Measurements from ENCODE around the gene SPOP.

DNA sequence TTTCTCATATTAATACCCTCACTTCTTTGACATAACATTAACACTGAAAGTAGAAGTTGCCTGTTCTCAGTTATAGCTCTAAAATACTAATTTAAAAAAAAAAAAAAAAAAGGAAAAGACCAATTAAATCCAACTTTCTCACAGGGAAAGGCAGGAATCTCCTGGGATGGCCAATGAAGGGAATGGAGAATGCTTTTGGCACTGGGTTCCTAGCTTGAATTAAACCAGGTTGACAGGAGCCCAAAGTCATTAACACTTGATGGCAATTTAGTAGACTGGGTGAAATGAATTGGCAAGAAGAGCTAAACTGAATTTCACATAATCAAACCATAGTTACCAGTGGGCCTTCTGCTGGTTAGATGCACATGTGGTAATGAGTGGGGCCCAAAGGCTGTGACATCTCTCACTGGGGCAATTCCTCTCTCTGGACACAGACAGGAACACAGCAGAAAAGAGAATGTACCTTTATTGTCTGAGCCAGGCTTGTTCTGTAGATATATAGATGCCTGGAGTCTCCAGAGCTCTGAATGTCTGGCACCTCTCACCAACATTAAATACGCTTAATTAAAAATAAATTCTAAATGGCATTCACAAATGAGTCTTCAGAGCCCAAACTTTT, 64.6 kb downstream of the SPOP start:
- TF ChIP-seq, protein P1, sequence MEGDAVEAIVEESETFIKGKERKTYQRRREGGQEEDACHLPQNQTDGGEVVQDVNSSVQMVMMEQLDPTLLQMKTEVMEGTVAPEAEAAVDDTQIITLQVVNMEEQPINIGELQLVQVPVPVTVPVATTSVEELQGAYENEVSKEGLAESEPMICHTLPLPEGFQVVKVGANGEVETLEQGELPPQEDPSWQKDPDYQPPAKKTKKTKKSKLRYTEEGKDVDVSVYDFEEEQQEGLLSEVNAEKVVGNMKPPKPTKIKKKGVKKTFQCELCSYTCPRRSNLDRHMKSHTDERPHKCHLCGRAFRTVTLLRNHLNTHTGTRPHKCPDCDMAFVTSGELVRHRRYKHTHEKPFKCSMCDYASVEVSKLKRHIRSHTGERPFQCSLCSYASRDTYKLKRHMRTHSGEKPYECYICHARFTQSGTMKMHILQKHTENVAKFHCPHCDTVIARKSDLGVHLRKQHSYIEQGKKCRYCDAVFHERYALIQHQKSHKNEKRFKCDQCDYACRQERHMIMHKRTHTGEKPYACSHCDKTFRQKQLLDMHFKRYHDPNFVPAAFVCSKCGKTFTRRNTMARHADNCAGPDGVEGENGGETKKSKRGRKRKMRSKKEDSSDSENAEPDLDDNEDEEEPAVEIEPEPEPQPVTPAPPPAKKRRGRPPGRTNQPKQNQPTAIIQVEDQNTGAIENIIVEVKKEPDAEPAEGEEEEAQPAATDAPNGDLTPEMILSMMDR (conservative IDR thresholded peaks at IDR 0.05 in 1 of 2, IDR thresholded peaks at IDR 0.05 in 1 of 2; ENCODE audit: low read depth in 1 of 2, low read length in 2 of 2), result no peak
- no peak for TF ChIP-seq EZH2 (IDR thresholded peaks at IDR 0.05; ENCODE audit: low read length, missing control alignments)
